ENCODE results near the gene ACAA1.

Gene ACAA1

DNA sequence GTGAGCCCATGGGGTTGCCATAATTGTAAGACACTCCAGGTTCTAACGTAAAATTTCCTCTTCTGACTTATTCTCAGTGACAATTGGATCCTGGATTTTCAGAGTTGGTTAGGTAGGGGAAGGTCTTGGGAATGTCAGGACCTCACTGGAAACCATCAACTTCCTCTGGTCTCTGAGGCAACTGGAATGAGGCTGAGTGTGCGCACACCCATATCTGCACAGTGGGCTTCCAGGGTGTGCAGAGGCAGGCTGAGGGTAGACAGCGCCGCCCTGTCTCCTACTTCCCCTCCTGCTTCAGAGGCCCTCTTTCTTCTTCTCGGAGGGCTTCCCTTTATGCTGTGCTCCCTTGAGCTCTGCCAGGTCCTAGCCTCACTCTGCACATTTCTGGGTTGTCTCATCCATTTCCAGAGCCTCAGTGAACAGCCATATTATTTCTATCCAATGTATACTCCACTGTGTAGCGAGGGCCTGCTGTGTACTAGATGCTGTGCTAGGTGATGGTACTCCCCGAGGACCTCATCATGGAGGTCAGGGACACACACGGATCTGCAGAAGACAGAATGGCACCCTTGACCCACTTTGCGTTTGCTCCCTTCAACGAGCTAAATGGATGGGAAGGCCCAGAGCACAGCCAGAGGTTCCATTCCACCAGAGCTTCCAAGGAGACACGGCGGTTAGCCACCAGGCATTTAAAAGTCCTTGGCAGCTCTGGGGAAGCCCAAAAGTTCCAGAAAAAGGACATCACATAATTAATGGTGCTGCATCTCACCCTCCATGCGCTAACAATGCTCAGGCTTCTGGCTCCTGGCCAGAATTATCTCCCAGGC lies 18.3 kb downstream of the ACAA1 start:
- Histone ChIP-seq H3K27ac (ENCODE audit: low read depth, low read length) (no peak overlapping the region), H3K27me3 (ENCODE audit: control insufficient read depth, insufficient read depth, low read length) (no peaks in the 10 kb centered on the region), H3K36me3 (ENCODE audit: control insufficient read depth, insufficient read depth, low read length) (peaks cover 21% of the 10 kb centered on the region), H3K4me1 (ENCODE audit: control insufficient read depth, insufficient read depth, low read length) (no peaks in the 10 kb centered on the region), H3K4me3 (ENCODE audit: low read length) (no peak overlapping the region), H3K9ac (ENCODE audit: low read length) (no peak overlapping the region)

DNA sequence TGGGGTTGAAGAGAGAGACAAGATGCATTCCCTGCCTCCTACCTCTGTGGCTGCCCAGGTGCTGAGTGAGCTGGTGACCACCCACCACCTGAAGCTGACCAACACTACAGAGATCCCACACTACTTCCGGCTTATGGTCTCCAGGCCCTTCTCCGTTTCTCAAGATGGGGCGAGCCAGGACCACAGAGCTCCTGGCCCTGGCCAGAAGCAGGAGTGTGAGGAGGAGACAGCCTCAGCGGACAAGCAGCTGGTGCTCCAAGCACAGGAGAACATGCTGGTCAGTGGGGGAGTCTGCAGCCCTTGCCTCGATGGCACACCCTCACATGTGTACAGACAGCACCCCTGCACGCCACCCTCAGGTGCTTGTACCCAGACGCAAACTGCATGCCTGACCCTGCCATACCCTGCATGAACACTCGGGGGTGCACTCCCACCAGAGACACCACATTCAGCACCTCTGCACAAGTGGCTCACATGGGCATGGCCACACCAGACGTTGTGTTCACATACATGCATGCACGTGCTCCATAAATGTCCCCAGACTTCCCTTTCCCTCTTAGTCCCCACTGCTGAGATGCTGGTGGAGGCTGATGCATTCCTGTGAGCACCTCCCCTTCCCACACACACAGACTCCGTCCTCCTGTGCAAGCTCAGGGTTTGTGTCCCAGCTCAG lies 19.0 kb downstream of the ACAA1 start:
- Histone ChIP-seq H3K4me3 (ENCODE audit: low read length) (no peak overlapping the region), H3K36me3 (ENCODE audit: control insufficient read depth, insufficient read depth, low read length) (peaks cover 18% of the 10 kb centered on the region), H3K4me1 (ENCODE audit: control insufficient read depth, insufficient read depth, low read length) (no peaks in the 10 kb centered on the region), H3K27me3 (ENCODE audit: control insufficient read depth, insufficient read depth, low read length) (no peaks in the 10 kb centered on the region), H3K9ac (ENCODE audit: low read length) (no peak overlapping the region), H3K27ac (ENCODE audit: low read depth, low read length) (no peak overlapping the region)

DNA sequence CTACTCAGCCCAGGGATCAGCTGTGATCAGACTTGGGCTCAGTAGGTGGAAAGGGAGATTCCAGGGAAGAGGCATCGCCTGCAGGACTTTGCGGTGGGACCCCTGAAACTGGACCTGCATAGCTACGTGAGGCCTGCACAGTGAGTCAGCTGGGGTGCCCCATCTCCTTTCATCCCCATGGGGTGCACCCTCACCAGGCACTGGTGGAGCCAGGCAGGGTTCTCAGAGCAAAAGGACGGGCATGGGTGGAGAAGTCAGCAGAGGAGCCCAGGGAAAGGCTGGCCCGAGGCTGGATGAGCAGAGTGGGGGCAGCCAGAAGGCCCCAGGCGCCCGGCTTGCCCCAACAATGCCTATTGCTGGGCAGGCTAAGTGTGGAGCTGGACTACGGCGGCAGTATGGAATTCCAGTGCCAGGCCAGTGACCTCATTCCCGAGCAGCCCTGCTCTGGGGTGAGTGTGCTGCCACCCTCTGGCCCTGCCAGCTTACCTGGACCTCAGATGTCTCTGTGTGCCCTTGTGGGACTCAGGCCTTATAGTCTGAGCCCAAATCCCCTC lies 19.7 kb downstream of the ACAA1 start:
- Histone ChIP-seq H3K27me3 (ENCODE audit: control insufficient read depth, insufficient read depth, low read length) (no peaks in the 10 kb centered on the region), H3K36me3 (ENCODE audit: control insufficient read depth, insufficient read depth, low read length) (peaks cover 12% of the 10 kb centered on the region), H3K4me3 (ENCODE audit: low read length) (no peak overlapping the region), H3K4me1 (ENCODE audit: control insufficient read depth, insufficient read depth, low read length) (no peaks in the 10 kb centered on the region), H3K27ac (ENCODE audit: low read depth, low read length) (no peak overlapping the region), H3K9ac (ENCODE audit: low read length) (no peak overlapping the region)

DNA sequence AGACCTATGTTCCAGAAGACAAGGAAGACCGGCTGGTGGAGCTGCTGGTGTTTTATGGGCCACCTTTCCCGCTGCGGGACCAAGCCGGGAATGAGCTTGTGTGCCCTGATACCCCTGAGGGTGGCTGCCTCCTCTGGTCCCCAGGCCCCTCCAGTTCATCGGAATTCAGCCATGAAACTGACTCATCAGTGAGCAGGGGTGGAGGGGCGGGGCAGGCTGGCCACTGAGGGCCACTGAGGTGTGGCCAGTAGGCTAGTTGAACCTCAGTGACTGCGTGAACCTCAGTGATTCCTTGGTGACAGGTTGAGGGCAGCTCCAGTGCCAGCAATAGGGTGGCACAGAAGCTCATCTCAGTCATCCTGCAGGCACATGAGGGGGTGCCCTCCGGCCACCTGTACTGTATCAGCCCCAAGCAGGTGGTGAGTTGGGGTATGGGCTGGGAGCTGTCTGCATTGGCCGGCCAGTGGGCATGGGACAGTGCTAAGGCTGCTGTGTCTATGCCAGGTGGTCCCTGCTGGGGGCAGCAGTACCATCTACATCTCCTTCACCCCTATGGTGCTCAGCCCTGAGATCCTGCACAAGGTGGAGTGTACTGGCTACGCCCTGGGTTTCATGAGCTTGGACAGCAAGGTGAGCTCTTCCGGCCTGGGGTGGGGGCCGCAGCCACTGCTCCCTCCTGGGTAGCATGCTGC lies 20.3 kb downstream of the ACAA1 start:
- no peaks in the 10 kb centered on the region for H3K27me3 ChIP-seq (ENCODE audit: control insufficient read depth, insufficient read depth, low read length)
- peaks cover 8% of the 10 kb centered on the region for H3K36me3 ChIP-seq (ENCODE audit: control insufficient read depth, insufficient read depth, low read length)
- no peak overlapping the region for H3K9ac ChIP-seq (ENCODE audit: low read length)
- H3K4me3 ChIP-seq (ENCODE audit: low read length) = no peak overlapping the region
- no peaks in the 10 kb centered on the region for H3K4me1 ChIP-seq (ENCODE audit: control insufficient read depth, insufficient read depth, low read length)
- no peak overlapping the region for H3K27ac ChIP-seq (ENCODE audit: low read depth, low read length)

DNA sequence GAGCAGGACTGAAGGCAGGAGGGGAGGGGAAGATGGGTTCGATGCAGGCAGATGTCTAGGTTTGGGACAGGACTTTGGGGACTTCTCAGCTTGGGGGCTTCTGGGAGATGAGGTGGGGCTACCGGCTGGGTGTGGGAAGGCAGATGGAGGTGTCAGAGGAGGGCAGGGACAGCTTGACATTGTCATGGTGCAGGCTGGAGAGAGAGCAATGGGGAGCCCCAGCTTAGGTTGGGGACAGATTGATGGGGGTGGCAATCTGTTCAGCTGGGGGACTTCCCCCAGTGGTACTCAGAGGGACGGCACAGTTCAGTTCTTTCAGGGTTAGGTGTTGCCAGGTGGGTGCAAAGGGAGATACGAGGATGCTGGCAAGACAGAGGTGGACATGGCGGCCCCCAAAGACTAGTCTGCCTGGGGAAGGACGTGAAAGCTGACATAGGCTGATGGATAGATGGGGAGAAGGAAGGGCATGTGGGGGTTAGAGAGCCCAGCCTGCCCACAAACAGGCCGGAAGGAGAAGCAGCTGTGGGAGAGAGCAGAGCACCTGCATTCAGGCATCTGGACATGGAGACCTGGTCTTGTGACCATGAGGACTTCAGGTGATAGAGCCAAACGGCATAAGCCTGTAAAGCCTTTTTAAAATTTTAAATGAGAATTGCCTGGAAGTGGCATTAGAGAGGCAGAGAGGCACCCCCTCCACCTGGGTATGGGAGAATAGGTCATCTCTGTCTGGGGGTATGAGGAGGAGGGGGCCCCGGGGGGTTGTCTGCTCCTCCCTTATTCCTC lies 21.1 kb downstream of the ACAA1 start:
- Histone ChIP-seq H3K9ac (ENCODE audit: low read length) (no peak overlapping the region), H3K4me1 (ENCODE audit: control insufficient read depth, insufficient read depth, low read length) (no peaks in the 10 kb centered on the region), H3K36me3 (ENCODE audit: control insufficient read depth, insufficient read depth, low read length) (peaks cover 7% of the 10 kb centered on the region), H3K27me3 (ENCODE audit: control insufficient read depth, insufficient read depth, low read length) (no peaks in the 10 kb centered on the region), H3K27ac (ENCODE audit: low read depth, low read length) (no peak overlapping the region), H3K4me3 (ENCODE audit: low read length) (no peak overlapping the region)

DNA sequence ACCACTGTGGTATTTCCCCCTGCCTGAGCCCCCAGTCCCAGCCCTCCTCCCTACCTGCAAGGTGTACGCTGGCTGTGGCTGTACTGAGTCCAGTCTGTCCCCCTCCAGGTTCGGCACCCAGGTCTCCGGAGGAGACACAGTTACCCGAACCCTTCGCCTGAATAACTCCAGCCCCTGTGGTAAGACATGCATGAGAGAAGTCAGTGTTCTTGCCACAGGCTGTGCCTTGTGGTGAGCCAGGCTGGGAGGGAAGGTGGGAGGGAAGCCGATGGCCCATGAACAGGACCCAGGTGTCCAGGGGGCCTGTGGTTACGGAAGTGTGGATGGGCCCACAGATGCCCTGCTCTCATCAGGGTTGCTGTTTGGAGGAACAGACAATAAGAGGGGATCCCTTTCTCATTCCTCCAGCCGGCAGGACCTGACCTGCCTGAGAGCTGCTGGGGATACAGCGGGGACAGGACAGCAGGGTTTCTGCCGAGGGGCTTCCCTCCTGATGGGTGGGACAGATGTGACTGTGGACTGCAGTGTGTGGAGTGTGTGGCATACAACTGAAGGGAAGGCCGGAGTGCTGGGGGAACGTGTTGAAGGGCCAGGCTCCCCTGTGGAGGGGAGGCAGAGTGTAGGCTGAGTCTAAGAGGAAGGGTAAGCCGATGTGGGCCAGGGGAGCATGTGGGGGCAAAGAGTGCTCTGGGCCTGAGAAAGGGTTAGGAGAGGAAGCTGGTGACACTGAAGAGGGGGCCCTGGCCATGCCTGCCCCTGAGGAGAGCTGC lies 21.9 kb downstream of the ACAA1 start:
- Histone ChIP-seq H3K4me1 (ENCODE audit: control insufficient read depth, insufficient read depth, low read length) (no peaks in the 10 kb centered on the region), H3K27ac (ENCODE audit: low read depth, low read length) (no peak overlapping the region), H3K4me3 (ENCODE audit: low read length) (no peak overlapping the region), H3K9ac (ENCODE audit: low read length) (no peak overlapping the region), H3K36me3 (ENCODE audit: control insufficient read depth, insufficient read depth, low read length) (peaks cover 2% of the 10 kb centered on the region), H3K27me3 (ENCODE audit: control insufficient read depth, insufficient read depth, low read length) (no peaks in the 10 kb centered on the region)

DNA sequence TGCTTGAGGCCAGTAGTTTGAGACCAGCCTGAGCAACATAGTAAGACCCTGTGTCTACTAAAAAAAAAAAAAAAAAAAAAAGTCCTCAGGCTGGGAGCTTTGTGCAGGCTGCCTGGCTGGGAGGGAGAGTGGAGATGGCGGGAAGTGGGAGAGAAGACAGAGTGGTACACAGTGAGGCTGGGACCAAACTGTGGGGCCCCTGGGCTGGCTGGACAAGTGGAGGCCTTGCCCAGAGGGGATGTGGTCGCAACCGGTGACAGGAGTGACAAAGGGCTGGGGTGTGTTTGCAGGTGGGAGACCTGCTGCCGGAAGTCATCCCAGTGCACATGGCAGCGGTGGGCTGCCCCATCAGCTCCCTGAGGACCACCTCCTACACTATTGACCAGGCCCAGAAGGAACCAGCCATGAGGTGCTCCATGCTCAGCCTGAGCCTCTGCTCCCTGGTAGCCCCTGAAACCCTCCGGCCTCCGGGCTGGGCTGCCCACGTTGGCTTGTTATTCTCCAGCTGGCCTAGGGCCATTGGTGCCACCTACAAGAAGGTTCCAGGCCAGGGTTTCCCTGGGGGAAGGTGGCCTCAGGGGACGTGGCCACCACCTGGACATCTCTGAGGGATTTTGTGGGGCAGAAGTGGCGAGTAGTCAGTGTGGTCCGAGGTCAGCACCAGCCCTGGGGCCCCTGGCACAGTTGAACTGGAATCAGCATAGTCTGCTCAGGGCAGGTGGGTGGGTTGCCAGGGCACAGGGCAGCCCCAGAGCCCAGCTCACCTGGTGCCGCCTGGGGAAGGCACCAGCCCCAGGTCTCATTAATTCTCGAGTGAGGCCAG lies 22.7 kb downstream of the ACAA1 start:
- Histone ChIP-seq H3K9ac (ENCODE audit: low read length) (no peak overlapping the region), H3K27me3 (ENCODE audit: control insufficient read depth, insufficient read depth, low read length) (no peaks in the 10 kb centered on the region), H3K4me3 (ENCODE audit: low read length) (no peak overlapping the region), H3K4me1 (ENCODE audit: control insufficient read depth, insufficient read depth, low read length) (no peaks in the 10 kb centered on the region), H3K27ac (ENCODE audit: low read depth, low read length) (no peak overlapping the region), H3K36me3 (ENCODE audit: control insufficient read depth, insufficient read depth, low read length) (no peaks in the 10 kb centered on the region)

DNA sequence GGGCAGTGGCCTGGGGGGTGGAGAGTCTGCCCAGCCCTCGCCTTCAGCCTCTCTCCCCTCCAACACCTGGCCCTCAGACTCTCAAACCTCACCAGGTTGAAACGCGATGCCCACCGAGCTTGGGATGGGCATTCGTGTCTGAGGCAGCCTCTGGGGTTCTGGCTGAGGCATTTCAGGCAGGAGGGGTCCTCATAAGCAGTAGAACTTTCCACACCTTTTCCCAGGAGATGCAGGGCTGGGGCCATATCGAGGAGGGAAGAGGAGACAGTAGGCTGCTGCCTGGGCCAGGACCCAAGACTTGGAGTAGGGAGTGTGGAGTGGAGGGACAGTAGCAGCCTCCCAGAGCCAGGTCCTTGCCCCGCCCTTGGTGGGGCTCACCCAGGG lies 24.6 kb downstream of the ACAA1 start:
- H3K4me1 ChIP-seq (ENCODE audit: control insufficient read depth, insufficient read depth, low read length) = no peaks in the 10 kb centered on the region
- no peaks in the 10 kb centered on the region for H3K36me3 ChIP-seq (ENCODE audit: control insufficient read depth, insufficient read depth, low read length)
- H3K9ac ChIP-seq (ENCODE audit: low read length) = no peak overlapping the region
- no peaks in the 10 kb centered on the region for H3K27me3 ChIP-seq (ENCODE audit: control insufficient read depth, insufficient read depth, low read length)
- H3K27ac ChIP-seq (ENCODE audit: low read depth, low read length) = no peak overlapping the region
- no peak overlapping the region for H3K4me3 ChIP-seq (ENCODE audit: low read length)

DNA sequence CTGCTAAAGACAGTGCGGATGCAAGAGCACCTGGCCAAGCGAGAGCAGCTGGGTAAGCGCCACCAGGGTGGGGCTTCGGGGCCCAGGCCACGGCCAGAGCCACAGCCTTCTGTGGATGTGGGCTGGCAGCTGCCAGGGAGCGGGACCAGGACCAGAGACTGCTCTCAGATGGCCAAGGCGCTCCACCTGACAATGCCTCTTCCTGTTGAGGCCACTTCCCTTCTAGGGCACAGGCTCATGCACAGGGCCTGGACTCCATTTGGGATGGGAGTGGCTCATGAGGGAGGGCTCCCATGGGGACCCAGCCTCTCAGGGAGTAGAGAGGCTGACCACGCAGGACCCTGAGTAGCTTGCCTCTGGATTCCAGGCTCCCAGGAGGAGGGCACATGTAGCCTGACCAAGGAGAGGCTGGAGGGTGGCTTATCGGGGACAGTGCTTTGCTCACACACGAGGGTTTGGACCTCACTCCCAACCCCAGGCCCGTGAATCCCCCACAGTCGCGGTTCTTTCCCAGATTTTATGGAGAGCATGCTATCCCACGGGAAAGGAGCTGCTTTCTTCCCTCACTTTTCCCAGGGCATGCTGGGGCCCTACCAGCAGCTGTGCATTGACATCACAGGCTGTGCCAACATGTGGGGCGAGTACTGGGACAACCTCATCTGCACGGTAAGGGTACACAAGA lies 25.1 kb downstream of the ACAA1 start:
- Histone ChIP-seq H3K27ac (ENCODE audit: low read depth, low read length) (no peak overlapping the region), H3K4me3 (ENCODE audit: low read length) (no peak overlapping the region), H3K36me3 (ENCODE audit: control insufficient read depth, insufficient read depth, low read length) (no peaks in the 10 kb centered on the region), H3K4me1 (ENCODE audit: control insufficient read depth, insufficient read depth, low read length) (no peaks in the 10 kb centered on the region), H3K9ac (ENCODE audit: low read length) (no peak overlapping the region), H3K27me3 (ENCODE audit: control insufficient read depth, insufficient read depth, low read length) (no peaks in the 10 kb centered on the region)

DNA sequence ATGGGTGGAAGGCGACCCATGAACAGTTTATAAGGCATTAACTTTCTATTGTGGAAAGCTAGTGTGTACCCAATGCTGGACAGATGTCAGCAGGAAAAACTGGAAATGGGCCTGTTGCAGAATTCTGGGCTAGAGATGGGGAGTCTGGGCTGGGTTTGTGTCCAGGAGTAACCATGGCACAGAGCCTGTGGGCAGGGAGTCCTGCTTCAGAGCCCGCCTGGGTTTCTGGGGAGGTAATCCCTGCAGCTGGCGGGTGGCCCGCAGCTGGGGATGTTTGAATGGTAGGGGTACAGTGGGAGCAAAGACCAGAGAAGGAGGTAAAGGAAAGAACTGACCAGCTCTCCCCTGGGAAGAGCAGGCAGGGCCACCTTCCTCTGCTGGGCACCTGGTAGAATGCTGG lies 25.7 kb downstream of the ACAA1 start:
- no peaks in the 10 kb centered on the region for H3K4me1 ChIP-seq (ENCODE audit: control insufficient read depth, insufficient read depth, low read length)
- no peaks in the 10 kb centered on the region for H3K27me3 ChIP-seq (ENCODE audit: control insufficient read depth, insufficient read depth, low read length)
- H3K27ac ChIP-seq (ENCODE audit: low read depth, low read length) = no peak overlapping the region
- H3K9ac ChIP-seq (ENCODE audit: low read length) = no peak overlapping the region
- no peaks in the 10 kb centered on the region for H3K36me3 ChIP-seq (ENCODE audit: control insufficient read depth, insufficient read depth, low read length)
- H3K4me3 ChIP-seq (ENCODE audit: low read length) = no peak overlapping the region

All from rectal smooth muscle tissue (tissue), 1 donor.